Endothelial cell of umbilical vein (primary cell): ENCODE results near the gene PAK5. TPM values are rescaled to one million over a fixed set of nuclear protein-coding genes. Genes with fewer than 3 reads are reported as not detected.

Source experiments
- BruUV-seq: library from RNA; stranded (reverse); fragments of 400-500 nt; replicated peaks from 2 replicates; lab custom pipeline; 2021; lab: Mats Ljungman, UMichigan
- CTCF ChIA-PET: fragments of 300-600, 350-600 bp; sonication (Branson Sonifier 250); formaldehyde crosslinking; loops from one replicate; lab custom pipeline; 2021; ENCODE audit warnings: antibody characterized with exemption, inconsistent platforms; lab: Charles Lee
- POLR2A ChIA-PET: fragments of 300-600, 350-600 bp; sonication (Branson Sonifier 250); formaldehyde crosslinking; loops from one replicate; lab custom pipeline; 2021; ENCODE audit warnings: antibody characterized with exemption, inconsistent platforms; lab: Charles Lee
- DNase-seq: peaks from one replicate; pipeline ENCODE4 v3.0.0-alpha.2; 2011; ENCODE audit warnings: low read depth, low spot score
- FAIRE-seq: peaks from 2 replicates; lab custom pipeline; 2011; peaks lifted over from hg19 to GRCh38; lab: Jason Lieb, UNC
- H2AFZ ChIP-seq: 2 replicates; pipeline ENCODE4 v1.6.0; 2012; ENCODE audit warnings: low read depth, low read length, control low read depth, inconsistent platforms
- H3K27ac ChIP-seq: 2 replicates; pipeline ENCODE4 v1.5.1; 2011; ENCODE audit warnings: low read depth, mild to moderate bottlenecking, control low read depth, low read length, moderate library complexity; ENCODE audit not compliant: insufficient read depth
- H3K27me3 ChIP-seq, 2 experiments: 2 replicates each; pipeline versions ENCODE4 v1.6.0 to v1.6.1; 2011; ENCODE audit warnings: low read length in 2 of 2, mixed read lengths in 1 of 2; ENCODE audit not compliant: control insufficient read depth in 2 of 2, insufficient read depth in 2 of 2
- H3K36me3 ChIP-seq, 2 experiments: 2 replicates in 1 of 2; 3 replicates in 1 of 2; pipeline ENCODE4 v1.5.1; 2011; ENCODE audit warnings: low read length in 2 of 2, mild to moderate bottlenecking in 1 of 2, moderate library complexity in 1 of 2; ENCODE audit not compliant: control insufficient read depth in 2 of 2, insufficient read depth in 2 of 2; ENCODE audit errors: extremely low read depth in 1 of 2
- H3K4me1 ChIP-seq: 3 replicates; pipeline ENCODE4 v1.5.1; 2011; ENCODE audit warnings: mild to moderate bottlenecking, low read length; ENCODE audit not compliant: control insufficient read depth, insufficient read depth; ENCODE audit errors: extremely low read depth
- H3K4me2 ChIP-seq: 2 replicates; pipeline ENCODE4 v1.6.1; 2011; ENCODE audit warnings: low read length, control low read depth, mixed read lengths; ENCODE audit not compliant: insufficient read depth
- H3K4me3 ChIP-seq, 3 experiments: fragments of 200-600 bp in 1 of 3; sonication (generic), shearing (Covaris generic) in 1 of 3; replicated peaks in 1 of 3; 2 replicates each; pipeline ENCODE4 v1.5.1; 2011 to 2016; ENCODE audit warnings: control low read depth in 3 of 3, low read length in 3 of 3, mild to moderate bottlenecking in 2 of 3, inconsistent platforms in 1 of 3, low read depth in 1 of 3, moderate library complexity in 1 of 3; ENCODE audit not compliant: insufficient read depth in 1 of 3
- H3K79me2 ChIP-seq: 2 replicates; pipeline ENCODE4 v1.6.0; 2012; ENCODE audit warnings: low read length, inconsistent platforms; ENCODE audit not compliant: control insufficient read depth, insufficient read depth
- H3K9ac ChIP-seq: replicated peaks from 2 replicates; pipeline ENCODE3; 2011; ENCODE audit warnings: low read length, control low read depth; ENCODE audit not compliant: insufficient read depth; ENCODE audit errors: extremely low read depth
- H3K9me1 ChIP-seq: replicated peaks from 3 replicates; pipeline ENCODE4 v1.6.0; 2011; ENCODE audit warnings: mild to moderate bottlenecking, low read length; ENCODE audit not compliant: control insufficient read depth, insufficient read depth; ENCODE audit errors: extremely low read depth
- H3K9me3 ChIP-seq: replicated peaks from 2 replicates; pipeline ENCODE4 v1.5.1; 2012; ENCODE audit warnings: low read length, inconsistent platforms; ENCODE audit not compliant: control insufficient read depth, insufficient read depth
- H4K20me1 ChIP-seq: replicated peaks from 2 replicates; pipeline ENCODE3; 2011; ENCODE audit warnings: mild to moderate bottlenecking, low read length; ENCODE audit not compliant: control insufficient read depth, insufficient read depth; ENCODE audit errors: extremely low read depth
- EZH2 ChIP-seq: IDR thresholded peaks from 2 replicates; pipeline ENCODE4 v1.6.1; 2012; ENCODE audit warnings: borderline replicate concordance, low read depth, mild to moderate bottlenecking, moderate library complexity, low read length, inconsistent platforms; ENCODE audit not compliant: severe bottlenecking
- FOS ChIP-seq: IDR thresholded peaks from 2 replicates; pipeline ENCODE4 v1.6.1; 2011; ENCODE audit warnings: mild to moderate bottlenecking, low read length, moderate library complexity, borderline replicate concordance; ENCODE audit not compliant: insufficient read depth
- GATA2 ChIP-seq: IDR thresholded peaks from 2 replicates; pipeline ENCODE4 v1.7.0; 2011; ENCODE audit warnings: low read depth, mild to moderate bottlenecking, moderate library complexity, mixed read lengths, low read length; ENCODE audit not compliant: insufficient read length, insufficient read depth
- JUN ChIP-seq: IDR thresholded peaks from 2 replicates; pipeline ENCODE4 v1.6.1; 2011; ENCODE audit warnings: borderline replicate concordance, low read depth; ENCODE audit not compliant: insufficient read length, insufficient read depth
- MYC ChIP-seq: IDR thresholded peaks from one replicate; pipeline ENCODE4 v1.6.1; 2011; ENCODE audit warnings: mild to moderate bottlenecking, low read depth, low read length
- POLR2A ChIP-seq: IDR thresholded peaks from 2 replicates; pipeline ENCODE4 v1.6.1; 2012; ENCODE audit warnings: low read depth, mild to moderate bottlenecking, control low read depth, low read length
- POLR2AphosphoS5 ChIP-seq: IDR thresholded peaks from 2 replicates; pipeline ENCODE4 v1.6.1; 2012; ENCODE audit warnings: low read depth, mild to moderate bottlenecking, control low read depth, low read length, moderate library complexity; ENCODE audit not compliant: insufficient read depth
- dilution Hi-C: fragments of 300-500 bp; cut with MboI; formaldehyde crosslinking; loops from one replicate; pipeline ENCODE4 v1.15.0; 2019; ENCODE audit warnings: low sequenced_read_pairs; ENCODE audit not compliant: extremely low pct_ligation_motif_present
- intact Hi-C: fragments of 100-400 bp; cut with micrococcal nuclease; formaldehyde crosslinking; loops from one replicate; pipeline ENCODE4 v1.10.0; 2022
- polyA plus RNA-seq, 4 experiments: library from polyadenylated mRNA; depleted of rRNA in 3 of 4; stranded (reverse) in 3 of 4; unstranded in 1 of 4; fragments of >200 nt; gene quantifications; 2 replicates each; pipeline versions ENCODE4 v1.2.1 to v1.2.3, GENCODE V29; 2011 to 2012; ENCODE audit warnings: missing spikeins in 1 of 4
- total RNA-seq: library from RNA; stranded (reverse); gene quantifications from 2 replicates; pipeline ENCODE4 v1.2.3, GENCODE V29; 2021
- TF ChIP-seq, protein P1 (sequence below), 2 donors: IDR thresholded peaks; 1 replicate in 1 of 2; 2 replicates in 1 of 2; pipeline ENCODE4 v1.5.1; 2011; ENCODE audit warnings: low read length in 2 of 2, mild to moderate bottlenecking in 2 of 2, moderate library complexity in 2 of 2, control low read depth in 1 of 2, inconsistent platforms in 1 of 2, low read depth in 1 of 2; ENCODE audit not compliant: insufficient read depth in 1 of 2; ENCODE audit errors: extremely low read depth in 1 of 2
- TF ChIP-seq, protein P2 (sequence below): IDR thresholded peaks from 2 replicates; pipeline ENCODE4 v1.6.1; 2011; ENCODE audit not compliant: insufficient read depth, insufficient read length

PAK5 gene
- total and polyA plus RNA-seq, 2 donors (not counting 3 experiments of a cell fraction or from before 2014, with no cell fraction given): not detected

DNA sequence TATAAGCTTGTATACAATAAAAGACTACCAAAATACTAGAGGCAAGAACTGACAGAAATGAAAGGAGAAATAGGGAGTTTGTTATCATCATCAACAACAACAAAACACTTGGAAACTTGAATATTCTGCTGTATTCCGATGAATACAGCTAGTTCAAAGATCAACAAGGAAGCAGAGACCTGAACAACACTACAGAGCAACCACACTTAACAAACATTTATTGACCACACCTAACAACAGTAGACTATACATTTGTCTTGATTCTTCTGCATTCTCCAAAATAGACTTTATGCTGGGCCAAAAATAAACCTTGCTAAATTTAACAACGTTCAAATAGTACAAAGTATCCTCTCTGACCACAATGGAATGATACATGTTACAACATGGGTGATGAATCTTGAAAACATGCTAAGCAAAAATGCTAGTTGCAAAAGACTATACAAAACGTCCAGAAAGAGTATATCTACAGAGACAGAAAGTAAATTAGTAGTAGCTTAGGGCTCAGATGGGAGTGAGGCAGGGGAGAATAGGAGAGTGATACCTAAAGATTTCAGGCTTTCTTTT, 39.1 kb upstream of the PAK5 start:
- H2AFZ ChIP-seq: no peak overlapping the region
- DNase-seq (no peak), FAIRE-seq (no peak)
- ChIA-PET POLR2A (no interaction called here), CTCF (interaction anchor here (0.8 to 1.3 kb wide), 2 partner anchors 10 to 25 kb away, joined by 3 to 6 read pairs; no protein-coding TSS in a partner anchor)
- H3K36me3 ChIP-seq: no peaks in the 10 kb centered on the region
- no peaks in the 10 kb centered on the region for H3K4me1 ChIP-seq
- H3K27me3 ChIP-seq: no peaks in the 10 kb centered on the region
- H3K9ac ChIP-seq: no peak overlapping the region
- intact Hi-C loops (no loop called here), dilution Hi-C loops (no loop called here)
- H3K27ac ChIP-seq: no peak overlapping the region
- no peaks in the 10 kb centered on the region for H3K9me1 ChIP-seq
- no peaks in the 10 kb centered on the region for H4K20me1 ChIP-seq
- H3K9me3 ChIP-seq: no peaks in the 10 kb centered on the region
- no TSS peak for BruUV-seq
- no peak overlapping the region for H3K4me2 ChIP-seq
- H3K79me2 ChIP-seq: no peaks in the 10 kb centered on the region
- no peak overlapping the region for H3K4me3 ChIP-seq
- TF ChIP-seq JUN: no peak
- TF ChIP-seq, protein P1, sequence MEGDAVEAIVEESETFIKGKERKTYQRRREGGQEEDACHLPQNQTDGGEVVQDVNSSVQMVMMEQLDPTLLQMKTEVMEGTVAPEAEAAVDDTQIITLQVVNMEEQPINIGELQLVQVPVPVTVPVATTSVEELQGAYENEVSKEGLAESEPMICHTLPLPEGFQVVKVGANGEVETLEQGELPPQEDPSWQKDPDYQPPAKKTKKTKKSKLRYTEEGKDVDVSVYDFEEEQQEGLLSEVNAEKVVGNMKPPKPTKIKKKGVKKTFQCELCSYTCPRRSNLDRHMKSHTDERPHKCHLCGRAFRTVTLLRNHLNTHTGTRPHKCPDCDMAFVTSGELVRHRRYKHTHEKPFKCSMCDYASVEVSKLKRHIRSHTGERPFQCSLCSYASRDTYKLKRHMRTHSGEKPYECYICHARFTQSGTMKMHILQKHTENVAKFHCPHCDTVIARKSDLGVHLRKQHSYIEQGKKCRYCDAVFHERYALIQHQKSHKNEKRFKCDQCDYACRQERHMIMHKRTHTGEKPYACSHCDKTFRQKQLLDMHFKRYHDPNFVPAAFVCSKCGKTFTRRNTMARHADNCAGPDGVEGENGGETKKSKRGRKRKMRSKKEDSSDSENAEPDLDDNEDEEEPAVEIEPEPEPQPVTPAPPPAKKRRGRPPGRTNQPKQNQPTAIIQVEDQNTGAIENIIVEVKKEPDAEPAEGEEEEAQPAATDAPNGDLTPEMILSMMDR (IDR thresholded peaks at IDR 0.05; ENCODE audit: extremely low read depth in 1 of 2, insufficient read depth in 1 of 2, low read depth in 1 of 2, low read length in 2 of 2): no peak
- TF ChIP-seq POLR2AphosphoS5: no peak
- TF ChIP-seq MYC: no peak
- TF ChIP-seq POLR2A: no peak
- no peak for TF ChIP-seq GATA2
- no peak for TF ChIP-seq FOS
- TF ChIP-seq, protein P2, sequence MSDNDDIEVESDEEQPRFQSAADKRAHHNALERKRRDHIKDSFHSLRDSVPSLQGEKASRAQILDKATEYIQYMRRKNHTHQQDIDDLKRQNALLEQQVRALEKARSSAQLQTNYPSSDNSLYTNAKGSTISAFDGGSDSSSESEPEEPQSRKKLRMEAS: no peak
- TF ChIP-seq EZH2: no peak
